Psoas muscle (tissue), 8 donors: Measurements from ENCODE around the gene PUM1. TPM values are rescaled to one million over a fixed set of nuclear protein-coding genes. Genes with fewer than 3 reads are reported as not detected.
A peak's percentile ranks its signal among the peaks of the same experiment; 100 is the strongest.

ENCODE experiments used
- ATAC-seq, 4 donors: fragments of 200-7000 bp; cut with Tn5 transposase; one replicate each; pipeline ENCODE4 v1.9.1; 2020; ENCODE audit warnings: moderate library complexity in 3 of 4, mild to moderate bottlenecking in 2 of 4
- DNase-seq, 2 donors: peaks; one replicate each; pipeline ENCODE4 v3.0.0-alpha.2; 2020
- H3K27ac ChIP-seq: fragments of 200-600 bp; one replicate; pipeline ENCODE4 v1.8.0; 2022
- H3K27me3 ChIP-seq, 3 donors: fragments of 200-600 bp in 1 of 3; one replicate each; pipeline versions ENCODE4 v1.6.1 to v1.8.0; 2013 to 2022; ENCODE audit warnings: low read length in 2 of 3, mild to moderate bottlenecking in 2 of 3, moderate library complexity in 1 of 3; ENCODE audit not compliant: insufficient read depth in 3 of 3
- H3K36me3 ChIP-seq, 2 donors: fragments of 200-600 bp in 1 of 2; one replicate each; pipeline versions ENCODE4 v1.6.1 to v1.8.0; 2013 to 2022; ENCODE audit warnings: low read depth in 1 of 2, mild to moderate bottlenecking in 1 of 2, moderate library complexity in 1 of 2; ENCODE audit not compliant: insufficient read depth in 1 of 2
- H3K4me1 ChIP-seq: fragments of 200-600 bp; one replicate; pipeline ENCODE4 v1.8.0; 2022
- H3K4me3 ChIP-seq: fragments of 200-600 bp; one replicate; pipeline ENCODE4 v1.8.0; 2022; ENCODE audit warnings: mild to moderate bottlenecking
- H3K9me3 ChIP-seq: fragments of 200-600 bp; one replicate; pipeline ENCODE4 v1.8.0; 2022
- WGBS, 3 donors: extraction: QIAGEN DNeasy Blood & Tissue Kit; methylation state at CpG; one replicate each; pipeline versions ENCODE4 v1.1.6 to v1.1.7; 2013; 5-methylcytosine and 5-hydroxymethylcytosine counted together
- intact Hi-C, 2 donors: fragments of 100-400 bp; cut with DNase I; formaldehyde crosslinking; loops; one replicate each; pipeline versions ENCODE4 v1.11.0 to v1.14.2; 2022
- polyA plus RNA-seq, 3 donors: library from polyadenylated mRNA; stranded (reverse); fragments of 200-250 nt; gene quantifications; one replicate each; pipeline ENCODE4 v1.2.3, GENCODE V29; 2013
- total RNA-seq, 4 donors: library from RNA; stranded (reverse); fragmentation: NEBNext Ultra II Directional in 2 of 4; extraction: Animal tissue kit (Norgen Biotek cat#: 25700) in 2 of 4; gene quantifications; one replicate each; pipeline versions ENCODE4 v1.2.1 to v1.2.4, GENCODE V29; 2021 to 2023
- TF ChIP-seq, protein P1 (sequence below): fragments of 200-600 bp; IDR thresholded peaks from one replicate; pipeline ENCODE4 v1.8.0; 2022; ENCODE audit warnings: antibody characterized with exemption
- donor health status: healthy with polysubstance abuse.
- donor health status: DM: no; HTN: no; CAD: no; lungs with moderate emphysema.
- donor health status: Bipolar disorder and iron deficiency.
- donor health status: healthy.
- donor health status: DM: yes; HTN: yes; CAD: no.
- donor health status: DM: no; HTN: no; CAD: no.
- donor health status: DM: no; HTN: no; CAD: no.
- donor health status: DM: yes; HTN: yes; CAD: no.

The PUM1 gene
- total and polyA plus RNA-seq, 7 donors: 16.8 to 93.4 (median 80.0) TPM

DNA sequence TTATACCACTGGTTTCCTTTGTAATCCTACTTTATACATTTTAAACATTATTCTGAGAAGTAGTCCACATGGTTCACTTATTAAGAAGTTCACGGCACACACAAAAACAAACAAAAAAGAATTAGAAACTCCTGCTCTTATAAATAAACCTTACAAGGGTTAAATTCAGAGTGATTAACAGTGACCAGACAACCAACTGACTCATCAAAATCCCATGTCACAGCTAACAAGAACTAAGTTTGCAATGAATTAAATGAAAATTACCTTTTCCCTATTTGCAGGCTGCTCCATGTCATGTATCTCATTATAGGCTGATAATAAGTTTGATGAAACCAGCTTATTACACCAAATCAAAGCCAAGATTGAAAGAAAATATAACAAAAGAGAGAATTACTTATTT, 77.5 kb downstream of the PUM1 start:
- peak overlapping the region; percentile 11 for H3K27ac ChIP-seq
- intact Hi-C loops: loop anchor here in 1 of 2 donors (10.0 kb wide), 1 partner anchor 47 kb away; no protein-coding TSS in a partner anchor
- ATAC-seq (no peak), DNase-seq (no peak)
- 81 to 95% (median 83%) methylated on average over 1 of the region's 1 CpG for WGBS, 3 donors
- H3K9me3 ChIP-seq: no peaks in the 10 kb centered on the region
- TF ChIP-seq, protein P1, sequence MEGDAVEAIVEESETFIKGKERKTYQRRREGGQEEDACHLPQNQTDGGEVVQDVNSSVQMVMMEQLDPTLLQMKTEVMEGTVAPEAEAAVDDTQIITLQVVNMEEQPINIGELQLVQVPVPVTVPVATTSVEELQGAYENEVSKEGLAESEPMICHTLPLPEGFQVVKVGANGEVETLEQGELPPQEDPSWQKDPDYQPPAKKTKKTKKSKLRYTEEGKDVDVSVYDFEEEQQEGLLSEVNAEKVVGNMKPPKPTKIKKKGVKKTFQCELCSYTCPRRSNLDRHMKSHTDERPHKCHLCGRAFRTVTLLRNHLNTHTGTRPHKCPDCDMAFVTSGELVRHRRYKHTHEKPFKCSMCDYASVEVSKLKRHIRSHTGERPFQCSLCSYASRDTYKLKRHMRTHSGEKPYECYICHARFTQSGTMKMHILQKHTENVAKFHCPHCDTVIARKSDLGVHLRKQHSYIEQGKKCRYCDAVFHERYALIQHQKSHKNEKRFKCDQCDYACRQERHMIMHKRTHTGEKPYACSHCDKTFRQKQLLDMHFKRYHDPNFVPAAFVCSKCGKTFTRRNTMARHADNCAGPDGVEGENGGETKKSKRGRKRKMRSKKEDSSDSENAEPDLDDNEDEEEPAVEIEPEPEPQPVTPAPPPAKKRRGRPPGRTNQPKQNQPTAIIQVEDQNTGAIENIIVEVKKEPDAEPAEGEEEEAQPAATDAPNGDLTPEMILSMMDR: no peak
- H3K27me3 ChIP-seq: no peaks in the 10 kb centered on the region
- peaks cover 95% of the 10 kb centered on the region for H3K4me1 ChIP-seq
- peaks cover 9 to 15% of the 10 kb centered on the region in 2 donors for H3K36me3 ChIP-seq
- H3K4me3 ChIP-seq: no peak overlapping the region

DNA sequence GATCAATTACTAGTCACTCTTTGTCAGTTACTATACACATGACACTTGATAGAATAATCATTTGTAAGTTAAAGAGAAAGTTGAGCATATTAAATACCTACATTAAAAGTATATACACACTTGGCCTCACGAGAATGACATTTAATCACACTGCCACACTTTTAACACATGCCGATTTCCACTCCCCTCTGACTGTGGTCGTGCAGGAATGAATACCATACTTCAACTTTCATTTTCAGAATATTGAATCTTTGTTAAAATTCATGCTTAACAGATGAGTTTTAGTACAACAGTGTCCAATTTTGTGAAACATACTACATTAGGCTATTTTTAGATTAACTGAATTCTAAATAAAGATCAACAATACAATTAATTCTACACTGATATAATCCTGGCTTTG, 78.8 kb downstream of the PUM1 start:
- intact Hi-C loops: loop anchor here in 1 of 2 donors (10.0 kb wide), 1 partner anchor 48 kb away; no protein-coding TSS in a partner anchor
- Histone ChIP-seq H3K4me1 (peaks cover 96% of the 10 kb centered on the region), H3K36me3 (peaks cover 9 to 11% of the 10 kb centered on the region in 2 donors)

GRCh38 chr1:30984991-30985503, 80.5 kb downstream of the PUM1 start:
- H3K4me3 ChIP-seq: no peak overlapping the region
- DNase-seq: no peak
- TF ChIP-seq, protein P1: no peak
- H3K27me3 ChIP-seq: no peaks in the 10 kb centered on the region
- peaks cover 81% of the 10 kb centered on the region for H3K4me1 ChIP-seq
- ATAC-seq: no peak
- 92 to 99% (median 95%) methylated on average over 4 of the region's 4 CpGs for WGBS, 3 donors
- H3K9me3 ChIP-seq: no peaks in the 10 kb centered on the region
- intact Hi-C loops: loop anchor here in 1 of 2 donors (10.0 kb wide), 1 partner anchor 50 kb away; no protein-coding TSS in a partner anchor
- peak overlapping the region; percentile 59 for H3K27ac ChIP-seq
- H3K36me3 ChIP-seq: peaks cover 7 to 13% of the 10 kb centered on the region in 2 donors

More for the DNA sequence above, 78.8 kb downstream of the PUM1 start:
- DNase-seq: no peak
- no peaks in the 10 kb centered on the region for H3K9me3 ChIP-seq
- WGBS, 3 donors: 20 to 30% (median 26%) methylated on average over 3 of the region's 3 CpGs
- H3K27me3 ChIP-seq: no peaks in the 10 kb centered on the region
- H3K4me3 ChIP-seq: no peak overlapping the region
- ATAC-seq: no peak
- H3K27ac ChIP-seq: peak overlapping the region; percentile 38
- TF ChIP-seq, protein P1: no peak

GRCh38 chr1:30984165-30984889, 81.2 kb downstream of the PUM1 start:
- intact Hi-C loops: loop anchor here in 1 of 2 donors (10.0 kb wide), 1 partner anchor 50 kb away; no protein-coding TSS in a partner anchor
- TF ChIP-seq, protein P1: peak; percentile 14
- peaks cover 4 to 20% of the 10 kb centered on the region in 2 donors for H3K36me3 ChIP-seq
- H3K27me3 ChIP-seq: no peaks in the 10 kb centered on the region
- peaks cover 75% of the 10 kb centered on the region for H3K4me1 ChIP-seq
- no peak for ATAC-seq
- WGBS, 3 donors: 45 to 76% (median 53%) methylated on average over 4 of the region's 4 CpGs
- H3K27ac ChIP-seq: peak overlapping the region; percentile 59
- H3K4me3 ChIP-seq: no peak overlapping the region
- no peak for DNase-seq
- no peaks in the 10 kb centered on the region for H3K9me3 ChIP-seq
